K562 (cell line): Measurements from ENCODE around the gene SH3BGRL3. TPM values are rescaled to one million over a fixed set of nuclear protein-coding genes. Genes with fewer than 3 reads are reported as not detected.

Source experiments
- ATAC-seq: fragments of 200-7000 bp; cut with Tn5 transposase; 3 replicates; pipeline ENCODE4 v1.9.1; 2020; ENCODE audit warnings: moderate library complexity
- BruUV-seq: library from RNA; stranded (reverse); fragments of 400-500 nt; replicated peaks from 2 replicates; lab custom pipeline; 2021; lab: Mats Ljungman, UMichigan
- CTCF ChIA-PET: fragments of 300-600 bp; formaldehyde crosslinking; extraction: SDS; loops from one replicate; lab custom pipeline; 2021; ENCODE audit warnings: low intra/inter-chr PET ratio; lab: Yijun Ruan, JAX
- POLR2A ChIA-PET: fragments of 300-600, 350-650 bp; sonication (Branson Sonifier 250); formaldehyde crosslinking; extraction: SDS; loops from one replicate; lab custom pipeline; 2021; ENCODE audit warnings: antibody characterized with exemption, inconsistent platforms; lab: Yijun Ruan, JAX
- DNase-seq, 4 experiments: peaks; one replicate each; pipeline versions ENCODE4 v3.0.0 to v3.0.0-alpha.2; 2011 to 2018; ENCODE audit warnings: low spot score in 3 of 4, mixed read lengths in 3 of 4; ENCODE audit errors: extremely low read depth in 1 of 4
- FAIRE-seq: peaks from 2 replicates; lab custom pipeline; 2011; peaks lifted over from hg19 to GRCh38; lab: Jason Lieb, UNC
- H2AFZ ChIP-seq: 2 replicates; pipeline ENCODE4 v1.6.0; 2011; ENCODE audit warnings: low read depth, low read length, control low read depth, inconsistent platforms
- H3K27ac ChIP-seq: fragments of 200-600 bp; 3 replicates; pipeline ENCODE4 v1.8.0; 2011; ENCODE audit warnings: low read depth, mild to moderate bottlenecking, control low read depth, inconsistent platforms, low read length, moderate library complexity, mixed read lengths; ENCODE audit errors: extremely low read depth
- H3K27me3 ChIP-seq, 2 experiments: fragments of 300-600 bp in 1 of 2; 2 replicates in 1 of 2; 3 replicates in 1 of 2; pipeline versions ENCODE4 v1.6.0 to v1.8.0; 2011; ENCODE audit warnings: inconsistent platforms in 2 of 2, low read length in 2 of 2, mild to moderate bottlenecking in 1 of 2, mixed read lengths in 1 of 2, moderate library complexity in 1 of 2; ENCODE audit not compliant: control insufficient read depth in 2 of 2, insufficient read depth in 2 of 2
- H3K36me3 ChIP-seq: fragments of 300-600 bp; 3 replicates; pipeline ENCODE4 v1.8.0; 2011; ENCODE audit warnings: mild to moderate bottlenecking, low read length, inconsistent platforms; ENCODE audit not compliant: control insufficient read depth, insufficient read depth
- H3K4me1 ChIP-seq, 2 experiments: fragments of 200-600 bp in 1 of 2; replicated peaks in 1 of 2; 2 replicates in 1 of 2; 3 replicates in 1 of 2; pipeline versions ENCODE4 v1.5.1 to v1.8.0; 2011; ENCODE audit warnings: inconsistent platforms in 2 of 2, low read length in 2 of 2, mild to moderate bottlenecking in 1 of 2, mixed read lengths in 1 of 2, moderate library complexity in 1 of 2; ENCODE audit not compliant: control insufficient read depth in 2 of 2, insufficient read depth in 2 of 2
- H3K4me2 ChIP-seq: 2 replicates; pipeline ENCODE4 v1.6.1; 2011; ENCODE audit warnings: low read length, control low read depth, inconsistent platforms, mixed read lengths; ENCODE audit not compliant: insufficient read depth
- H3K4me3 ChIP-seq: fragments of 200-600 bp; sonication (generic), shearing (Covaris generic); 2 replicates; pipeline ENCODE4 v1.5.1; 2016; ENCODE audit warnings: control low read depth, inconsistent platforms
- H3K79me2 ChIP-seq: fragments of 200-600 bp; 3 replicates; pipeline ENCODE4 v1.8.0; 2011; ENCODE audit warnings: low read length, inconsistent platforms; ENCODE audit not compliant: control insufficient read depth, insufficient read depth
- H3K9ac ChIP-seq, 2 experiments: 2 replicates each; pipeline versions ENCODE4 v1.6.0 to v1.6.1; 2011; ENCODE audit warnings: low read depth in 2 of 2, low read length in 2 of 2, control low read depth in 1 of 2, inconsistent platforms in 1 of 2, mild to moderate bottlenecking in 1 of 2, mixed read lengths in 1 of 2; ENCODE audit not compliant: insufficient read depth in 1 of 2
- H3K9me1 ChIP-seq: one replicate; pipeline ENCODE4 v1.6.0; 2011; ENCODE audit warnings: inconsistent platforms, mild to moderate bottlenecking, low read length, moderate library complexity; ENCODE audit not compliant: control insufficient read depth, insufficient read depth
- H3K9me3 ChIP-seq: replicated peaks from 2 replicates; pipeline ENCODE4 v1.5.1; 2011; ENCODE audit warnings: low read depth, low read length, inconsistent platforms; ENCODE audit not compliant: control insufficient read depth, insufficient read depth
- H4K20me1 ChIP-seq: replicated peaks from 2 replicates; pipeline ENCODE4 v1.6.1; 2011; ENCODE audit warnings: low read length, inconsistent platforms, mixed read lengths; ENCODE audit not compliant: control insufficient read depth, insufficient read depth
- BDP1 ChIP-seq: IDR thresholded peaks from 3 replicates; pipeline ENCODE4 v1.6.1; 2011; ENCODE audit not compliant: insufficient read length, insufficient read depth
- FOXJ2 ChIP-seq: fragments of 200-800 bp; sonication (Bioruptor generic); IDR thresholded peaks from 2 replicates; pipeline ENCODE4 v1.6.1; 2016; ENCODE audit warnings: missing genetic modification characterization, missing compliant biosample characterization
- GABPA ChIP-seq: fragments of 200-800 bp; sonication (Bioruptor generic); conservative IDR thresholded peaks from 2 replicates; pipeline ENCODE4 v1.6.1; 2016; ENCODE audit warnings: low read depth, missing genetic modification characterization, missing compliant biosample characterization
- HCFC1 ChIP-seq: IDR thresholded peaks from 2 replicates; pipeline ENCODE4 v1.6.1; 2012; ENCODE audit warnings: low read depth, low read length, improper control_type of control experiment
- RBFOX2 ChIP-seq: fragments of 200-400 bp; formaldehyde crosslinking; IDR thresholded peaks from 2 replicates; pipeline ENCODE4 v1.6.1; 2017; ENCODE audit warnings: low read depth, mild to moderate bottlenecking, low read length, moderate library complexity
- SMAD2 ChIP-seq: fragments of 150-350 bp; IDR thresholded peaks from 2 replicates; pipeline ENCODE4 v1.6.1; 2014; ENCODE audit warnings: low read depth, mild to moderate bottlenecking, low read length
- SMAD3 ChIP-seq: fragments of 450-650 bp; formaldehyde crosslinking; conservative IDR thresholded peaks from 2 replicates; pipeline ENCODE4 v1.4.0; 2020; ENCODE audit warnings: mild to moderate bottlenecking
- ZNF212 ChIP-seq: fragments of 450-650 bp; formaldehyde crosslinking; IDR thresholded peaks from 2 replicates; pipeline ENCODE4 v1.4.0; 2020; ENCODE audit warnings: mild to moderate bottlenecking
- WGBS: fragments of 100-300 bp; shearing (Covaris generic); methylation state at CpG from one replicate; pipeline ENCODE4 v1.1.6; 2016; ENCODE audit warnings: low coverage, mixed read lengths; ENCODE audit not compliant: insufficient coverage; ENCODE audit errors: missing lambda C conversion rate; 5-methylcytosine and 5-hydroxymethylcytosine counted together
- in situ Hi-C: fragments of 300-500 bp; cut with MboI; formaldehyde crosslinking; loops from 4 replicates; pipeline ENCODE4 v1.15.0; 2018; ENCODE audit warnings: inconsistent platforms, mixed read lengths
- intact Hi-C: fragments of 100-400 bp; cut with micrococcal nuclease; formaldehyde crosslinking; loops from 2 replicates; pipeline ENCODE4 v1.14.2; 2022
- polyA plus RNA-seq, 8 experiments: library from polyadenylated mRNA; depleted of rRNA in 4 of 8; stranded (reverse) in 5 of 8; unstranded in 3 of 8; fragments of >200 nt; fragmentation: Nextera tagmentation in 2 of 8; fragmentation: Illumina TruSeq in 1 of 8; extraction: Ambion mirVana in 2 of 8; extraction: Trizol in 1 of 8; gene quantifications; 2 replicates each; pipeline versions ENCODE4 v1.2.1 to v1.2.3, GENCODE V29; 2011 to 2014; ENCODE audit warnings: inconsistent platforms in 1 of 8, missing spikeins in 1 of 8
- total RNA-seq, 7 experiments: library from RNA; depleted of rRNA in 6 of 7; stranded (reverse); fragments of >200 nt in 6 of 7; fragmentation: Illumina TruSeq in 2 of 7; extraction: Trizol in 2 of 7; gene quantifications; 2 replicates each; pipeline versions ENCODE4 v1.2.1 to v1.2.3, GENCODE V29; 2011 to 2021; ENCODE audit warnings: low replicate concordance in 1 of 7
- TF ChIP-seq, protein P1 (sequence below): fragments of 450-650 bp; formaldehyde crosslinking; IDR thresholded peaks from 2 replicates; pipeline ENCODE4 v1.4.0; 2022; ENCODE audit warnings: missing genetic modification characterization
- TF ChIP-seq, protein P2 (sequence below): fragments of 200-800 bp; sonication (Bioruptor generic); IDR thresholded peaks from 2 replicates; pipeline ENCODE4 v1.6.1; 2016; ENCODE audit warnings: missing genetic modification characterization, missing compliant biosample characterization

The SH3BGRL3 gene
- total and polyA plus RNA-seq, 9 of the 15 experiments (the other 6 are each of a cell fraction or from before 2014, with no cell fraction given) = 30.3 to 140 (median 54.2) TPM

DNA sequence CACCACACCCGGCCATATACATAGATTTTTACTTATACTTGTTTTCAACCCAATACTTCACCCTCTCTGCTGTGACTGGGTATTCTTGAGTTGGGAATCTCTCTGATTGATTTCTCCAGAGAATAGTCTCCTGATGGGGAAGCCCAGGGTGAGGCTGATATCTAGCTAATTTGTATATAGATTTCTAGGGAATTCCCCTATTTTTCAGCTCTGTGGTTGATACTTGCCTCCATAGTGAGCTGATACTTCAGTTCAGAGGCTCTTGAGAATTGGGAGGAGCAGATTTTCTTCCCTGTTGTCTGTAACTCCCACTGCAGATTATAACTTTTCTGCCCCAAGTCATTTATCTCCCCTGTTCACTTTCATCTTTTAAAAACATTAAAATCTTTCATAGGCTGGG lies 14.5 kb upstream of the SH3BGRL3 start:
- no peaks in the 10 kb centered on the region for H4K20me1 ChIP-seq
- H3K27me3 ChIP-seq = no peaks in the 10 kb centered on the region
- H3K9ac ChIP-seq = no peak overlapping the region
- no peaks in the 10 kb centered on the region for H3K9me1 ChIP-seq
- H3K9me3 ChIP-seq = peaks cover 7% of the 10 kb centered on the region; the same call in 1 of the 2 replicates
- H3K4me3 ChIP-seq = no peak overlapping the region
- H3K4me2 ChIP-seq = no peak overlapping the region
- H3K36me3 ChIP-seq = peaks cover 97% of the 10 kb centered on the region
- no peak overlapping the region for H3K27ac ChIP-seq
- CTCF ChIA-PET = no interaction called here
- peaks cover 17% of the 10 kb centered on the region; the same call in 1 of the 3 replicates for H3K79me2 ChIP-seq
- WGBS = 93% methylated on average over 1 of the region's 1 CpG
- TF ChIP-seq, protein P1, sequence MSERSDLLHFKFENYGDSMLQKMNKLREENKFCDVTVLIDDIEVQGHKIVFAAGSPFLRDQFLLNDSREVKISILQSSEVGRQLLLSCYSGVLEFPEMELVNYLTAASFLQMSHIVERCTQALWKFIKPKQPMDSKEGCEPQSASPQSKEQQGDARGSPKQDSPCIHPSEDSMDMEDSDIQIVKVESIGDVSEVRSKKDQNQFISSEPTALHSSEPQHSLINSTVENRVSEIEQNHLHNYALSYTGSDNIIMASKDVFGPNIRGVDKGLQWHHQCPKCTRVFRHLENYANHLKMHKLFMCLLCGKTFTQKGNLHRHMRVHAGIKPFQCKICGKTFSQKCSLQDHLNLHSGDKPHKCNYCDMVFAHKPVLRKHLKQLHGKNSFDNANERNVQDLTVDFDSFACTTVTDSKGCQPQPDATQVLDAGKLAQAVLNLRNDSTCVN (CRISPR knock-in tag) = no peak
- TF ChIP-seq GABPA (no peak), SMAD3 (CRISPR knock-in tag) (no peak), HCFC1 (no peak), FOXJ2 (tag) (no peak), SMAD2 (no peak), ZNF212 (CRISPR knock-in tag) (no peak), RBFOX2 (no peak), BDP1 (no peak)
- TF ChIP-seq, protein P2, sequence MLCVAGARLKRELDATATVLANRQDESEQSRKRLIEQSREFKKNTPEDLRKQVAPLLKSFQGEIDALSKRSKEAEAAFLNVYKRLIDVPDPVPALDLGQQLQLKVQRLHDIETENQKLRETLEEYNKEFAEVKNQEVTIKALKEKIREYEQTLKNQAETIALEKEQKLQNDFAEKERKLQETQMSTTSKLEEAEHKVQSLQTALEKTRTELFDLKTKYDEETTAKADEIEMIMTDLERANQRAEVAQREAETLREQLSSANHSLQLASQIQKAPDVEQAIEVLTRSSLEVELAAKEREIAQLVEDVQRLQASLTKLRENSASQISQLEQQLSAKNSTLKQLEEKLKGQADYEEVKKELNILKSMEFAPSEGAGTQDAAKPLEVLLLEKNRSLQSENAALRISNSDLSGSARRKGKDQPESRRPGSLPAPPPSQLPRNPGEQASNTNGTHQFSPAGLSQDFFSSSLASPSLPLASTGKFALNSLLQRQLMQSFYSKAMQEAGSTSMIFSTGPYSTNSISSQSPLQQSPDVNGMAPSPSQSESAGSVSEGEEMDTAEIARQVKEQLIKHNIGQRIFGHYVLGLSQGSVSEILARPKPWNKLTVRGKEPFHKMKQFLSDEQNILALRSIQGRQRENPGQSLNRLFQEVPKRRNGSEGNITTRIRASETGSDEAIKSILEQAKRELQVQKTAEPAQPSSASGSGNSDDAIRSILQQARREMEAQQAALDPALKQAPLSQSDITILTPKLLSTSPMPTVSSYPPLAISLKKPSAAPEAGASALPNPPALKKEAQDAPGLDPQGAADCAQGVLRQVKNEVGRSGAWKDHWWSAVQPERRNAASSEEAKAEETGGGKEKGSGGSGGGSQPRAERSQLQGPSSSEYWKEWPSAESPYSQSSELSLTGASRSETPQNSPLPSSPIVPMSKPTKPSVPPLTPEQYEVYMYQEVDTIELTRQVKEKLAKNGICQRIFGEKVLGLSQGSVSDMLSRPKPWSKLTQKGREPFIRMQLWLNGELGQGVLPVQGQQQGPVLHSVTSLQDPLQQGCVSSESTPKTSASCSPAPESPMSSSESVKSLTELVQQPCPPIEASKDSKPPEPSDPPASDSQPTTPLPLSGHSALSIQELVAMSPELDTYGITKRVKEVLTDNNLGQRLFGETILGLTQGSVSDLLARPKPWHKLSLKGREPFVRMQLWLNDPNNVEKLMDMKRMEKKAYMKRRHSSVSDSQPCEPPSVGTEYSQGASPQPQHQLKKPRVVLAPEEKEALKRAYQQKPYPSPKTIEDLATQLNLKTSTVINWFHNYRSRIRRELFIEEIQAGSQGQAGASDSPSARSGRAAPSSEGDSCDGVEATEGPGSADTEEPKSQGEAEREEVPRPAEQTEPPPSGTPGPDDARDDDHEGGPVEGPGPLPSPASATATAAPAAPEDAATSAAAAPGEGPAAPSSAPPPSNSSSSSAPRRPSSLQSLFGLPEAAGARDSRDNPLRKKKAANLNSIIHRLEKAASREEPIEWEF (CRISPR knock-in tag) = no peak
- BruUV-seq = no TSS peak
- ATAC-seq (no peak), DNase-seq (no peak), FAIRE-seq (no peak)
- intact Hi-C loops (no loop called here), in situ Hi-C loops (no loop called here)
- H3K4me1 ChIP-seq = no peaks in the 10 kb centered on the region; a peak in 1 of 5 replicates
- POLR2A ChIA-PET = no interaction called here
- no peak overlapping the region for H2AFZ ChIP-seq
